Vein endothelial cell (primary cell): Measurements from ENCODE around the gene VWCE. TPM values are rescaled to one million over a fixed set of nuclear protein-coding genes. Genes with fewer than 3 reads are reported as not detected.

Experiments used
- total RNA-seq: library from RNA; depleted of rRNA; stranded (reverse); fragments of >200 nt; gene quantifications from 2 replicates; pipeline ENCODE4 v1.2.3, GENCODE V29; 2012

Gene VWCE, protein sequence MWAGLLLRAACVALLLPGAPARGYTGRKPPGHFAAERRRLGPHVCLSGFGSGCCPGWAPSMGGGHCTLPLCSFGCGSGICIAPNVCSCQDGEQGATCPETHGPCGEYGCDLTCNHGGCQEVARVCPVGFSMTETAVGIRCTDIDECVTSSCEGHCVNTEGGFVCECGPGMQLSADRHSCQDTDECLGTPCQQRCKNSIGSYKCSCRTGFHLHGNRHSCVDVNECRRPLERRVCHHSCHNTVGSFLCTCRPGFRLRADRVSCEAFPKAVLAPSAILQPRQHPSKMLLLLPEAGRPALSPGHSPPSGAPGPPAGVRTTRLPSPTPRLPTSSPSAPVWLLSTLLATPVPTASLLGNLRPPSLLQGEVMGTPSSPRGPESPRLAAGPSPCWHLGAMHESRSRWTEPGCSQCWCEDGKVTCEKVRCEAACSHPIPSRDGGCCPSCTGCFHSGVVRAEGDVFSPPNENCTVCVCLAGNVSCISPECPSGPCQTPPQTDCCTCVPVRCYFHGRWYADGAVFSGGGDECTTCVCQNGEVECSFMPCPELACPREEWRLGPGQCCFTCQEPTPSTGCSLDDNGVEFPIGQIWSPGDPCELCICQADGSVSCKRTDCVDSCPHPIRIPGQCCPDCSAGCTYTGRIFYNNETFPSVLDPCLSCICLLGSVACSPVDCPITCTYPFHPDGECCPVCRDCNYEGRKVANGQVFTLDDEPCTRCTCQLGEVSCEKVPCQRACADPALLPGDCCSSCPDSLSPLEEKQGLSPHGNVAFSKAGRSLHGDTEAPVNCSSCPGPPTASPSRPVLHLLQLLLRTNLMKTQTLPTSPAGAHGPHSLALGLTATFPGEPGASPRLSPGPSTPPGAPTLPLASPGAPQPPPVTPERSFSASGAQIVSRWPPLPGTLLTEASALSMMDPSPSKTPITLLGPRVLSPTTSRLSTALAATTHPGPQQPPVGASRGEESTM
- total RNA-seq: 4.6 and 9.8 TPM in 2 replicates

DNA sequence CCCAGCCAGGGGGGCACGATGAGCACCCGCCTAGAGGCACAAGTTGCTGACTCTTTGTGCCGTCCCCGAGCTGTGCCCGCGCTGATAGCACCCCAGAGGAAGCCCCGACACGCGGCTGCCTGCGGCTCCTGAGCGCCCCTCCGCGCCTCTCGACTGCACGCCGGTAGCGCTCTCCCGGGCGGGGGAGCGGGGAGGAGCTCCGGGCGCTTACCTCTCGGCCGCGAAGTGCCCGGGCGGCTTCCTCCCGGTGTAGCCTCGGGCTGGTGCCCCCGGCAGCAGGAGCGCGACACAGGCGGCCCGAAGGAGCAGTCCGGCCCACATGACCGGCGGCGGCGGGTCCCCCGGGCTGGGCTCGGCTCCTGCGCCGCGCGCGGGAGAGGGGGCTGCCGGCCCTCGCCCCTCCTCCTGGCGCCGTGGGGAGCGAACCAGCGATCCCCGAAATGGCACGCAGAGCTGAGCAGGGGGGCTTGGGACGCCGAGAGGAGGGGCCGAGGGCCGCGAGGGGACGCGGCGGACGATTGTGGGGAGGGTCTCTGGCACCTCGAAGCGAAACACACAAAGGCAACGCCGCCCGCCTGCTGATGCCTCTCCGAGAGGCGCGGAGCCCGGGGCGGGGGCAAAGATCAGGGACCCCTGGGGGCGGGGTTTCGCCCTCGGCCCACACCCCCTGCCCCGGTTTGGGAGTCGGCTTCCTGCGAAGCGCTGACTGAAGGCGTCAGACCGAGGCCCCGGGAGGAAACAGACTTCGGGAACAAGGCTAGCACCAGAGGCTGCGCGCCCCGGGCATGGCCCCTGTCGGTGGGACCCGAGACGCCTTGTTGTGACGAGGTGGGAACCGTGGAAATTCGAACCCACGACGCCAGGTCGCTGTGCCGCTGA lies at the start of gene VWCE:
Gene VWCE, minus strand, starts transcription at position 600 of the 879 bp plus-strand sequence. Its CDS starts 279 bp downstream, at position 321.

GRCh38 chr11:61332797-61333549 lies 37.9 kb upstream of the VWCE start, which contains the start of the genes DDB1 and TKFC:
TSS of gene DDB1 (minus strand) at chr11:61333105. CDS start at chr11:61332968, 137 bp downstream.
TSS of gene TKFC (plus strand) at chr11:61333228. CDS start at chr11:61334729, 1,501 bp downstream.

DNA sequence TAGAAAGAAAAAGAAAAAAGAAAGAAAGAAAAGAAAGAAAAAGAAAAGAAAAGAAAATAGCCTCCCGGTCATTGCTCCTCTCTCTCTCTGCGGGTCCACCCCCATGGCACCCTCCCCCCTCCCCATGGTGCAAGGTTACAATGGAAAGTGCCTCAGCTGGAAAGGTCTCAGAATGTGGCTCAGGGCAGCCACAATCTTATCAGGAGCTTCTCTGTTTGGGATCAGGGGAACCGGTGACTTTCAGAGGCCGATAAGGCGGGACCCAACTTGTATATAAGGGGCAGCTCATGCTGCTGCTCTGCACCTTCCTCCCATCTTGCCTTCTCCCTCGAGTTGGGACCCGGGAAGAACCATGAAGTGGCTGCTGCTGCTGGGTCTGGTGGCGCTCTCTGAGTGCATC lies 54.2 kb downstream of the VWCE start, which contains the start of gene PGA5:
Gene PGA5, plus strand, starts transcription at position 301 of the 400 bp plus-strand sequence. Its CDS starts 52 bp downstream, at position 353.

DNA sequence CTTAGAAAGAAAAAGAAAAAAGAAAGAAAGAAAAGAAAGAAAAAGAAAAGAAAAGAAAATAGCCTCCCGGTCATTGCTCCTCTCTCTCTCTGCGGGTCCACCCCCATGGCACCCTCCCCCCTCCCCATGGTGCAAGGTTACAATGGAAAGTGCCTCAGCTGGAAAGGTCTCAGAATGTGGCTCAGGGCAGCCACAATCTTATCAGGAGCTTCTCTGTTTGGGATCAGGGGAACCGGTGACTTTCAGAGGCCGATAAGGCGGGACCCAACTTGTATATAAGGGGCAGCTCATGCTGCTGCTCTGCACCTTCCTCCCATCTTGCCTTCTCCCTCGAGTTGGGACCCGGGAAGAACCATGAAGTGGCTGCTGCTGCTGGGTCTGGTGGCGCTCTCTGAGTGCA lies 73.1 kb downstream of the VWCE start, which contains the start of gene PGA4:
Gene PGA4, plus strand, starts transcription at position 301 of the 400 bp plus-strand sequence. Its CDS starts 54 bp downstream, at position 355.

Other genes with a start within 250 kb of the VWCE start
- not detected in 2 replicates for gene CD5, start 192.8 kb downstream of the VWCE start, total RNA-seq
- 18.1 and 20.9 TPM in 2 replicates for gene VPS37C, start 133.9 kb downstream of the VWCE start, total RNA-seq
- not detected in 2 replicates for gene PGA3, start 91.8 kb downstream of the VWCE start, total RNA-seq
- not detected in 2 replicates for gene PGA4, start 73.0 kb downstream of the VWCE start, total RNA-seq
- not detected in 2 replicates for gene PGA5, start 54.1 kb downstream of the VWCE start, total RNA-seq
- gene DDB1, start 37.8 kb upstream of the VWCE start, total RNA-seq: 291 and 316 TPM in 2 replicates
- gene TKFC, start 37.9 kb upstream of the VWCE start, total RNA-seq: 15.8 and 28.1 TPM in 2 replicates
- 51.6 and 54.1 TPM in 2 replicates for gene CYB561A3, start 66.6 kb upstream of the VWCE start, total RNA-seq
- 19.5 and 24.8 TPM in 2 replicates for gene TMEM138, start 67.1 kb upstream of the VWCE start, total RNA-seq
- gene TMEM216, start 97.3 kb upstream of the VWCE start, total RNA-seq: 8.3 and 9.5 TPM in 2 replicates
- gene CPSF7, start 134.7 kb upstream of the VWCE start, total RNA-seq: 29.7 and 34.6 TPM in 2 replicates
- gene SDHAF2, start 134.8 kb upstream of the VWCE start, total RNA-seq: 58.6 and 64.7 TPM in 2 replicates
- gene LRRC10B, start 213.4 kb upstream of the VWCE start, total RNA-seq: not detected in 2 replicates